HK-2 (cell line): ENCODE results near the gene METRN.

ENCODE experiments used
- DNase-seq: peaks from one replicate; pipeline ENCODE4 v3.0.0-alpha.2; 2018; ENCODE audit not compliant: unreplicated experiment

METRN gene

DNA sequence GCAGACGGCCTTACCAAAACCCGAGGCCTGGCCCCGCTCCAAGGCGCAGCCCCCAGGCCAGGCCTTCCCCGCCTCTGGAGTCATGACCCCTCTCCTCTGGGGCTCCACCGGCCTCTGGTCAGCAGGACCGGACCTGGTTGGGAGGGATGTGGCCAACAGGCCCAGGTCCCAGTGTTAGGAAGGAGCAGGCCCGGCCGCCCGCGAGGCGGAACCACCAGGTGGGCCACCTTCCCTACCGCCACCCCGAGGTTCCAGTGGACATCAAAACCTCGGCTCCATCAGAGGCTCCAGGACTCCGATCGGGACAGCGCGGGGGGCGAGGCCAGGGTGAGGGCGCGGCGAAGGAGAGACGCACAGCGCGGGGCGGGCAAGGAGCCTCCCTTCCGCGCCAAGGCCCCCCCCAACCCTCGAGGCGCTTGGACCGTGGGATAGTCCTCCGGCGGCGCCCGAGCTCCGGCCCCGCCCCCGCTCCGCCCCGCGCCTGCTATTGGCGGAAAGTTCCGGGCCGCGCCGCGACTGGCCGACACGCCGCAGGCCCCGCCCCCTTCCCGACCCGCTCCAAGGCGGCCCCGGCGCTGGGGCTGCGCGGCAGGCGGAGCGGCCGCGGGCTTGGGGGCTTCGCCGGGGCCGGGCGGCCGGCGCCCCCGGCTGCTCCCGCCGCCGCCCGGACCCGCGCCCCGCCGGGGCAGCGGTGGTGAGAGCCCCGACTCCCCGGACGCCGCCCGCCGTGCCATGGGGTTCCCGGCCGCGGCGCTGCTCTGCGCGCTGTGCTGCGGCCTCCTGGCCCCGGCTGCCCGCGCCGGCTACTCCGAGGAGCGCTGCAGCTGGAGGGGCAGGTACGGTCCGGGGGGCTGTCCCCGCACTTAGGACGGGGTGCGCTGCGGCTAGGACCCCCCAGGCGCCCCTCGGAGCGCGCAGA is at the start of gene METRN:
Gene METRN, plus strand, starts transcription at position 561 of the 919 bp plus-strand sequence. Its CDS starts 172 bp downstream, at position 733.
- peak; percentile 86 for DNase-seq

DNA sequence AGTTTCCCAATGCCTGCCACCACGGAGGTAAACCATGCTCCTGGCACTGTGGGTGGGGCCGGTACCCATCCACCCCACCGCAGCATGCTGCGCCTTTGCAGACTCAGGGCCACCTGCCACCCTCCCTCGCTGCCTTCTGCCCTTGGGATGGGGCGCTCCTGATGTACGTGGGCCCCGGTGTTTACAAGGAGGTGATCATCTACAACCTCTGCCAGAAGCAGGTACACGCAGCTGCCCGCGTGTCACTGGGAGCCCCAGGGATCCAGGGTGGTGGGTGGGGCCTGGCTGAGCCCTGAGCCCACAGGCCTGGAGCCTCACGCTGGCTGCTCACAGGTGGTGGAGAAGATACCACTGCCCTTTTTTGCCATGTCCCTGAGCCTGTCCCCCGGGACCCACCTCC is 48.3 kb upstream of the METRN start:
- no peak for DNase-seq

GRCh38 chr16:667113-667779 is 47.7 kb upstream of the METRN start:
- no peak for DNase-seq

- peak; percentile 88 for DNase-seq
Observed at GRCh38 chr16:667780-668518, 47.0 kb upstream of the METRN start, which contains the start of gene RHOT2. TSS of gene RHOT2 (plus strand) at chr16:668132. CDS start at chr16:668200, 68 bp downstream.

GRCh38 chr16:668519-669171 is 46.3 kb upstream of the METRN start:
- no peak for DNase-seq

DNA sequence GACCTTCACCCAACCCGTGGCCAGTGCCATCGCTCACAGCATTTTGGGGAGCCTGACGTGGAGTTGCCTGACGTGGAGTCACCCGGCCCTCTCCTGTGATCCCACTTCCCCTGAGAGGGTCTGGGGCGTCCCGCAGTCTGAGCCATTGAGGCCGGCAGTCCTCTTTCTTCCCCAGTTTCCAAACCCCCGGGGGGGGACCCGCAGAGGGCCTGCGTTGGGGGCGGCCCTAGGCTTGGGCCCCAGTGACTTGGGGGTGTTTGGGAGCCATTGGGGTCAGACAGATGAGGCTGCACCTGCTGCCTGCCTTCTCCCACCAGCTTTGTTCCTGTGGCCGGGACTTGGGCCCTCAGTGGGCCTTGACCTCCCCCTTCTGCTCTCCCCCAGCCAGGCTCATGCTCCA is 45.3 kb upstream of the METRN start:
- DNase-seq = no peak

DNA sequence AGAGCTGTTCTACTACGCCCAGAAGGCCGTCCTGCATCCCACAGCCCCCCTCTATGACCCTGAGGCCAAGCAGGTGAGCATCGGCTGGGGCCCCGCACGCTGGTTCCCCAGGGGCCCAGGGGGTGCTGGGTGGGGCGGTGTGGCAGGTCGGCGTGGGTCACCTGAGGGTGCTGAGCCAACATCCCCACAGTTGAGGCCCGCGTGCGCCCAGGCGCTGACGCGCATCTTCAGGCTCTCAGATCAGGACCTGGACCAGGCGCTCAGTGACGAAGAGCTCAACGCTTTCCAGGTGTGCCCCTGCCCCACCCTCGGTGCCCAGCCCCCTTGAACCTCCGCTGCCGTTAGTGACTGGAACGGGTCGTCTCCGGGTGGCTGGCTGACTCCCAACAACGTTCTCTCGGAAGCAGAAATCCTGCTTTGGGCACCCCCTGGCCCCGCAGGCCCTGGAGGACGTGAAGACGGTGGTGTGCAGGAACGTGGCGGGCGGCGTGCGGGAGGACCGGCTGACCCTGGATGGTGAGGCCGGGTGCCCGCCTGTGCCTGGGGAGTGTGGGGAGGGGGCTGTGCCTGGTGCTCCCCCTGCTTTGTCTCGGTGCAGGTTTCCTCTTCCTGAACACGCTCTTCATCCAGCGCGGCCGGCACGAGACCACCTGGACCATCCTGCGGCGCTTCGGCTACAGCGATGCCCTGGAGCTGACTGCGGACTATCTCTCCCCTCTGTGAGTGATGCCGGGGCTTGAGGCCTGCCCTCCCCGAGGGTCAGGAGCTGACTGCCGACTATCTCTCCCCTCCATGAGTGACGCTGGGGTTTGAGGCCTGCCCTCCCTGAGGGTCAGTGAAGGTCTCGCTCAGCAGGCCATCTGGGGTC is 44.2 kb upstream of the METRN start:
- DNase-seq = no peak

- DNase-seq = no peak
Observed at GRCh38 chr16:671353-672131, 43.4 kb upstream of the METRN start.

GRCh38 chr16:672371-672770 is 42.5 kb upstream of the METRN start:
- no peak for DNase-seq

DNA sequence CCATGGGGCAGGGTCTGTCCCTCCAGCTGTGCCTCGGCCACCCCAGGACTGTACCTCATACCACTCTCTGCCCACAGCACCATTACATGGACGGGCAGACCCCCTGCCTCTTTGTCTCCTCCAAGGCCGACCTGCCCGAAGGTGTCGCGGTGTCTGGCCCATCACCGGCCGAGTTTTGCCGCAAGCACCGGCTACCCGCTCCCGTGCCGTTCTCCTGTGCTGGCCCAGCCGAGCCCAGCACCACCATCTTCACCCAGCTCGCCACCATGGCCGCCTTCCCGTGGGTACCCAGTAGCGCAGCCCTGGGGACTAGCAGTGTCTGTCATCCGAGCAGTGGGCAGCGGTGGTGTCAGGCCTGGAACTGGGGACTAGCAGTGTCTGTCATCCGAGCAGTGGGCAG is 42.1 kb upstream of the METRN start:
- no peak for DNase-seq

DNA sequence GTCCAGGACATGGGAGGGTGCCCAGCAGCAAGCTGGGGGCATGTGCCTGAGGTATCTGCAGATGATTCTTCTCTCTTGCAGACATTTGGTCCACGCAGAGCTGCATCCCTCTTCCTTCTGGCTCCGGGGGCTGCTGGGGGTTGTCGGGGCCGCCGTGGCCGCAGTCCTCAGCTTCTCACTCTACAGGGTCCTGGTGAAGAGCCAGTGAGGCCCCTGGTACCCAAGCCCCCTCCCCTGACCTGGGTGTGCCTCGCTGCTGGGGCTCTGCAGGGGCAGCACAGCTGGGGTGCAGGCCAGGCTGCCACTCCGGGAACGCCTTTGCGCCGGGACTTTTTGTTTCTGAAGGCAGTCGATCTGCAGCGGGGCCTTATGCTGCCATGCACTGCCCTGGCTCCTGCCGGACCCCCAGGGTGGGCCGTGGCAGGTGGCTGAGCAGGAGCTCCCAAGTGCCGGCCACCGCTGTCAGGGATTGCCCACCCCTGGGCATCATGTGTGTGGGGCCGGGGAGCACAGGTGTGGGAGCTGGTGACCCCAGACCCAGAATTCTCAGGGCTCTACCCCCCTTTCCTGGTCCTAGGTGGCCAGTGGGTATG is 41.4 kb upstream of the METRN start:
- DNase-seq = no peak

DNA sequence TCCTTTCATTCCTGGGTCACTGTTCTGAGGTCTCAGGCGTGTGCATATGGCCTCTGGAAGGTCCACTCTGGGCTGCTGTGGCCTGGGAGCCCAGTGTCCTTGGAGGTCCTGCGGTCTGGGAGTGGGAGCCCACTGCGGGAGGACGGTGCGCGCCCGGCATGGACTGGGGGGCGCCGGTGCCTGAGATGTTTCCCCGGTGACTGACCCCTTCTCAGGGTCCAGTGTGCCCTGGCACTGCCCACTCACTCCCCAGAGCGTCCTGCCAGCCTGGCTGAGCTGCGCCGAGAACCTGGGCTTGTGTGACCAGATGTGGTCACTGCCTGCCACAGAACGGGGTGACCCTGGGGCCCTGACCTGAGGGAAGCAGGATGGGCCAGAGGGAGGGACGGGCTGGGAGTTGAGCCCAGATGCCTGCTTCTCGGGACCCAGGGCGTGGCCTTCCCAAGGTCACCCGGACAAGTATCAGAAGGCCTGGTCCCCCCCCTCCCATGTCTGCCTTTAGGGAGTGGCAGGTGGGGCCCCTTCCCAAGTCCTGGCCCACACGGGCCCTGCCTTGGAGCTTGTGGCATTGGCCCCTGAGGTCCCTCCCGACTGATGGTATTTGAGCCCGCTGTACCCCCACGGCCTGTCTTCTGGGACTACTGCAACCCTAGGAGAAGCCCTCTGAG is 40.6 kb upstream of the METRN start:
- no peak for DNase-seq

GRCh38 chr16:674968-675883 is 39.7 kb upstream of the METRN start, which contains the start of gene RHBDL1:
TSS of gene RHBDL1 (plus strand) at chr16:675671. CDS start at chr16:675791, 120 bp downstream.
- no peak for DNase-seq

- no peak for DNase-seq
Observed at GRCh38 chr16:675884-676564, 38.9 kb upstream of the METRN start.

DNA sequence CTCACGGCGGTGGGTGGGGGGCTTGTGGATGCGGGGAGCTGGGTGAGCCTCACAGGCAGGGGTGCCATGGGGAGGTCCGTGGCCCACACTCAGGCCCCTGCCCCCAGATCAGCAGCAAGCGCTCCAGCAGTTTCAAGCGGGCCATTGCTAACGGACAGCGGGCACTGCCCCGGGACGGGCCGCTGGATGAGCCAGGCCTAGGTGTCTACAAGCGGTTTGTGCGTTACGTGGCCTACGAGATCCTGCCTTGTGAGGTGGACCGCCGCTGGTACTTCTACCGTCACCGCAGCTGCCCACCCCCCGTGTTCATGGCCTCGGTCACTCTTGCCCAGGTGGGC is 38.4 kb upstream of the METRN start:
- DNase-seq = no peak

DNA sequence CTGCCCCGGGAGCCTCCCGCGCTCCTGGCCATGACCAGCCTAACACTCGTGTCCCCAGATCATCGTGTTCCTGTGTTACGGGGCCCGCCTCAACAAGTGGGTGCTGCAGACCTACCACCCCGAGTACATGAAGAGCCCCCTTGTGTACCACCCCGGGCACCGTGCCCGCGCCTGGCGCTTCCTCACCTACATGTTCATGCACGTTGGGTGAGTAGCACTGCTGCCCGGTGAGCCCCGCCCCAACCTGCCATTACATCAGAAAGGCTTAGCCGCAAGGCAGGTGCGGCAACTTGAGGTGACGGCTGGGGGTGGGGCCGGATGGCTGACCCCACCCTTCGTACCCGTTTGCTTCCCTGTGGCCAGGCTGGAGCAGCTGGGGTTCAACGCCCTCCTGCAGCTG is 38.0 kb upstream of the METRN start:
- no peak for DNase-seq
